ENCODE data around the gene LRP1.

GRCh38 chr12:57078519-57079404 is 49.5 kb upstream of the LRP1 start, which contains the start of gene NEMP1:
- TF ChIP-seq POLR2A (IDR thresholded peaks at IDR 0.05; ENCODE audit: low read depth, low read length), result peak; percentile 81
- TF ChIP-seq TAF1 (IDR thresholded peaks at IDR 0.05; ENCODE audit: borderline replicate concordance, low read depth, low read length), result peak; percentile 60; the same call in 1 of the 2 replicates
- peak; percentile 83 for TF ChIP-seq POLR2AphosphoS5 (IDR thresholded peaks at IDR 0.05; ENCODE audit: low read depth, low read length)

Data from GM12892 (cell line).